Measurements from ENCODE around the gene RABGAP1. TPM values are rescaled to one million over a fixed set of nuclear protein-coding genes. Genes with fewer than 3 reads are reported as not detected.

RABGAP1 gene
- total and polyA plus RNA-seq, 10 of the 15 experiments (the other 5 are each of a cell fraction or from before 2014, with no cell fraction given) = 2.6 to 31.6 (median 12.5) TPM

DNA sequence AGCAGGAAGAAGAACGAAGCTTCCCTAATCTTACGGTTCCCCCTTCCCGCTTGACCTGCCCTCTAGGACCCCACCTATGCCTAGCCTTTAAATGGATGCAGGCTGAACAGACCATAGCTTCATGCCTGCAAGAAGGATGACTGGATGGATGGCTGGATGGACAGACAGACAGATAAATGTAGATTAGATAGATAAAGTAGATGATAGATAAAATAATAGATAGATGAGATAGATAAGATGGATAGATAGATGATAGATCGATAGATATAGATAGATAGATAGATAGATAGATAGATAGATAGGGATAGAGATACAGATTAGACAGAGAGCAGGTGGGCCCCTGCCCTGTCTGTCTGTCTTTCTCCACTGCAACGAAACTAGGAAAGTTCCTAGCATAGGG lies 164.7 kb downstream of the RABGAP1 start (continued):
- TF ChIP-seq ASH2L (IDR thresholded peaks at IDR 0.05; ENCODE audit: borderline replicate concordance, low read depth) (no peak), SMAD5 (IDR thresholded peaks at IDR 0.05; ENCODE audit: low read depth) (no peak), PAX8 (IDR thresholded peaks at IDR 0.05) (no peak)
- TF ChIP-seq, protein P1, sequence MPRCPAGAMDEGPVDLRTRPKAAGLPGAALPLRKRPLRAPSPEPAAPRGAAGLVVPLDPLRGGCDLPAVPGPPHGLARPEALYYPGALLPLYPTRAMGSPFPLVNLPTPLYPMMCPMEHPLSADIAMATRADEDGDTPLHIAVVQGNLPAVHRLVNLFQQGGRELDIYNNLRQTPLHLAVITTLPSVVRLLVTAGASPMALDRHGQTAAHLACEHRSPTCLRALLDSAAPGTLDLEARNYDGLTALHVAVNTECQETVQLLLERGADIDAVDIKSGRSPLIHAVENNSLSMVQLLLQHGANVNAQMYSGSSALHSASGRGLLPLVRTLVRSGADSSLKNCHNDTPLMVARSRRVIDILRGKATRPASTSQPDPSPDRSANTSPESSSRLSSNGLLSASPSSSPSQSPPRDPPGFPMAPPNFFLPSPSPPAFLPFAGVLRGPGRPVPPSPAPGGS (IDR thresholded peaks at IDR 0.05; ENCODE audit: borderline replicate concordance, insufficient read depth, low read depth, low read length, poor library complexity, severe bottlenecking) = no peak

GRCh38 chr9:123107639-123108285 lies 166.9 kb downstream of the RABGAP1 start:
- Histone ChIP-seq H3K4me2 (ENCODE audit: control insufficient read depth, insufficient read depth) (no peak overlapping the region), H3K79me2 (ENCODE audit: control insufficient read depth, insufficient read depth, low read length) (no peaks in the 10 kb centered on the region), H3K9ac (ENCODE audit: control insufficient read depth, insufficient read depth, low read length) (no peak overlapping the region), H3K27me3 (replicated peaks in 1 of 2; ENCODE audit: control insufficient read depth in 2 of 2, insufficient read depth in 2 of 2, low read length in 1 of 2) (no peaks in the 10 kb centered on the region), H3K4me3 (no peak overlapping the region), H3K27ac (ENCODE audit: control insufficient read depth, insufficient read depth) (no peak overlapping the region), H3K9me3 (replicated peaks; ENCODE audit: control insufficient read depth, insufficient read depth, low read length) (no peaks in the 10 kb centered on the region), H2AFZ (ENCODE audit: control insufficient read depth, low read depth, low read length) (no peak overlapping the region), H3K36me3 (ENCODE audit: control insufficient read depth in 2 of 2, insufficient read depth in 2 of 2, low read length in 1 of 2) (peaks cover 24 to 34% of the 10 kb centered on the region in 2 experiments; a peak in 3 of 4 replicates), H3K4me1 (ENCODE audit: control insufficient read depth, insufficient read depth, low read length) (no peaks in the 10 kb centered on the region), H4K20me1 (ENCODE audit: control insufficient read depth, insufficient read depth) (no peaks in the 10 kb centered on the region)
- in situ Hi-C loops (cut with MboI) = no loop called here
- SMC1A ChIA-PET (ENCODE audit: uncharacterized antibody, unreplicated experiment) = interaction anchor here (1.3 kb wide), 1 partner anchor 118 kb away, joined by 3 read pairs; no protein-coding TSS in a partner anchor
- POLR2A ChIA-PET = interaction anchor here (1.1 kb wide), 1 partner anchor 67 kb away, joined by 3 read pairs; no protein-coding TSS in a partner anchor
- CTCF ChIA-PET = interaction anchor here (1.4 to 8.3 kb wide), 2 partner anchors 16 to 242 kb away, joined by 7 to 56 read pairs; no protein-coding TSS in a partner anchor
- DNase-seq (ENCODE audit: low read depth, low spot score) = no peak
- no peak; the same call in 2 of the 3 replicates for ATAC-seq
- RAD21 ChIA-PET (ENCODE audit: unreplicated experiment) = interaction anchor here (1.6 kb wide), 1 partner anchor 242 kb away, joined by 4 read pairs; no protein-coding TSS in a partner anchor
- WGBS (ENCODE audit: insufficient coverage, insufficient replicate concordance, low lambda C conversion rate, missing lambda C conversion rate) = 91% methylated on average over 11 of the region's 11 CpGs
- intact Hi-C loops (cut with micrococcal nuclease; ENCODE audit: unreplicated experiment) = no loop called here
- BruUV-seq (replicated peaks) = no TSS peak
- no peak for FAIRE-seq
- no peak for TF ChIP-seq MTA2 (IDR thresholded peaks at IDR 0.05; ENCODE audit: low read depth)
- TF ChIP-seq TCF3 (IDR thresholded peaks at IDR 0.05; ENCODE audit: borderline replicate concordance, insufficient read depth, low read depth, low read length) = no peak
- no peak for TF ChIP-seq ZBTB33 (IDR thresholded peaks at IDR 0.05)
- TF ChIP-seq CHD1 (IDR thresholded peaks at IDR 0.05; ENCODE audit: low read depth, low read length) = no peak
- no peak for TF ChIP-seq CEBPZ (IDR thresholded peaks at IDR 0.05; ENCODE audit: low read depth, low read length)
- TF ChIP-seq ASH2L (IDR thresholded peaks at IDR 0.05; ENCODE audit: borderline replicate concordance, low read depth) = no peak
- no peak for TF ChIP-seq KAT2A (conservative IDR thresholded peaks at IDR 0.05; ENCODE audit: control insufficient read depth, low read depth, low read length)
- no peak for TF ChIP-seq CBX3 (IDR thresholded peaks at IDR 0.05; ENCODE audit: borderline replicate concordance, low read depth)
- no peak for TF ChIP-seq ZNF24 (IDR thresholded peaks at IDR 0.05)
